GM12801 (cell line): Measurements from ENCODE around the gene METRN.

Source experiments
- CTCF ChIP-seq: IDR thresholded peaks from one replicate; pipeline ENCODE4 v1.5.1; 2011; ENCODE audit warnings: control low read depth; ENCODE audit not compliant: insufficient read length; ENCODE audit errors: extremely low read depth

Gene METRN

GRCh38 chr16:683396-684070 is 31.4 kb upstream of the METRN start:
- no peak for TF ChIP-seq CTCF

DNA sequence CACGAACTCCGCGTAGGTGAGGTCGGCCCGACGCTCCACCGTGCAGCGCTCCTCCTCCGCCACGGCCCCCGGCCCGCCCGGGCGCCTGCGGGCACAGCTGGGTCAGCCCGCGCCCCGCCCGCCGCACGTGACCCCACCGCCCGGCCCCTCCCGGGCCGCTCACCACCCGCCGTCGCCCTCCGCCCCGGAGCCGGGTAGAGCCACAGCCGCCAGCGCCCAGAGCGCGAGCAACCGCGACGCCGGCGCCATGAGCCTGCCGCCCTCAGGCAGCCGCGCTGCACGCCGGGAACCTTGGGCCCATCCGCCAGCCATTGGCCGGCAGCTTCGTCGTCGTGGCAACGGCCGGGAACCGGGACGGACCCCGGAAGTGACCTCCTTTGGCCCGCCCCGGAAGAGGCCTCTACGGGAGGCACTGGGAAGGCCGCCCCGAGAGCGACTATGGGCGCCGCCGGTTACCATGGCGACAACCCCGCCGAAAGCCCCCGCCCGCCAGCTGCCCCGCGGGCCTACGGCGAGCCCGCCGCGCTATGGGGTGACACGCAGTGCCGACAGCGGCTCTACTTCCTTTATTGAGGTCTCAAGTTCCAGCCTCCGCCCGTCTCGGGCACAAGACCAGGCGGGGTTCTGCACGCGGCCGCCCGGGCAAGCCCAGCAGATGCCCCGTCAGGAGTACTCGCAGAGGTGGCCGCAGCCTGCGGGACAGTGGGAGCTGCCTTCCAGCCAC is 30.7 kb upstream of the METRN start, which contains the start of gene JMJD8:
Gene JMJD8 (minus strand): TSS at position 264 of the 724 bp plus-strand sequence. CDS start 15 bp downstream, at position 249.
- no peak for TF ChIP-seq CTCF

- no peak for TF ChIP-seq CTCF
Measured at GRCh38 chr16:684961-685696, 29.8 kb upstream of the METRN start.

DNA sequence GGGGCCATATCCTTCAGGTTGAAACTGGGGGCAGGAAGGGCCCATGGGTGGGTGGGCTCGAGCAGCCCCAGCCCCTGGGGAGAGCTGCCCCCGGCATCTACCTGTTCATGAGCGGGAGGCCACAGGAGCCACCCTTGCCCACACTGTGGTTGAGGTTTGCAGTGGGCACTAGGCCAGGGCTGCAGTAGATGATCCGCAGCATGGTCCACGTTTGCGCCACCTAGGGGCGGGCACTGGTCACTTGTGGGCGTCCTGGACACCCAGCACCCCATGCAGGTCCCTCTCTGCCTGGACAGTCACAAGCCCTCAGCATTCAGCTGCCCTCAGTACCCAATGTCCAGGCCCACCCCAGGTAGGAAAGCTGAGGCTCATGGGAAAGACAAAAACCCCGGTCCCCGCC is 29.0 kb upstream of the METRN start:
- no peak for TF ChIP-seq CTCF

DNA sequence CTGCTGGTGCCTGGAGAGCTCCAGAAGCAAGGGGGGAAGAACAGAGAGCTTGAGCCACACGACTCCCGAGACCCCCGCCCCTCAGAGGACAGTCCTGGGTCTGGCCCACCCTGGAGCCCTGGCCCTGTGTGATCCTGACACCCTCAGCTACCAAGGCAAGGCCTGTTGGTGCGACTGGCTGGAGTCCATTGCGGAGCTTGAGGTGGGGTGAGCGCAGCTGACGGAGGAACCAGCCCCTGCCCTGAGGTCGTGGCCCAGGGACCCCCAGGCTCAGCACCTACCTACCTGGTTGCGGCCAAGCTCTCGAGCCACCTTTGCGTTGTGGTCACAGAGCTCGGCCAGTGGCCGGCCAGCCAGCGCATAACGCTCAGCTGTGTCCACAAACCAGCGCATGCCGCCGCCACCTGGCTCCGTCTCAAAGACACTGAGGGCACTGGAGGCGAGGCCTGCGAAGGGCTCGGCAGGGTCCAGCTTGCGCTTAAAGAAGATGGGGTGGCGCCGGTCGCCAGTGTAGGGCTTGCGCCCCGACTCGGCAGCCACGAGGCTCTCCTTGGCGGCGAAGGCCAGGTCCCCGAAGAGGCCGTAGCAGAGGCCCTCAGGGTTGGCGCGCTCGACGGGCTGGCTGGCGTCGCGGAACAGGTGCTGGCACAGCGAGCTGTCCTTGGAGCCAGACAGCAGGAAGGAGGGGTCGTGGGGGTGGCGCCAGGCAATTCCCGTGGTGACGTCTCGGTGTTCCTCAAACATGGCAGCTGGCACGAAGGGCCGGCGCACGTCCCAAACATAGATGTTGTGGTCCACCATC is 28.3 kb upstream of the METRN start:
- TF ChIP-seq CTCF: no peak

DNA sequence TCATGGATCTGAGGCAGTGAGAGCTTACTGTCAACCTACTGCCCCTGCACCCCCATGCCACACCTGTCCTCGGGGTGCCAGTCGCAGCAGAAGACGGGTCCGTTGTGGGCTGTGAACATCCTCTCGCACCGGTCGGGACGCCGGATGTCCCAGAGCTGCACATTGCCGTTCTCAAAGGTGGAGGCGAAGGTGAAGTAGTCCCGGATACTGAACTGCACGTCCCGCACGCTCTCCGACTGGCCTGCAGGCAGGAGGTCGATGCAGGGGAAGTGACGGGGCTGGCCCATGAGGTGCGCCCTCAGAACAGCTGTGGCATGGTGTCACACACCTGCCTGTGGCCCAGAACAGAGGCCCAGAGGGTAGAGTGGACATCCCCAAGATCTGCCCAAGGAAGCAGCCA is 27.4 kb upstream of the METRN start:
- no peak for TF ChIP-seq CTCF
